ENCODE data around the gene CFAP77.

DNA sequence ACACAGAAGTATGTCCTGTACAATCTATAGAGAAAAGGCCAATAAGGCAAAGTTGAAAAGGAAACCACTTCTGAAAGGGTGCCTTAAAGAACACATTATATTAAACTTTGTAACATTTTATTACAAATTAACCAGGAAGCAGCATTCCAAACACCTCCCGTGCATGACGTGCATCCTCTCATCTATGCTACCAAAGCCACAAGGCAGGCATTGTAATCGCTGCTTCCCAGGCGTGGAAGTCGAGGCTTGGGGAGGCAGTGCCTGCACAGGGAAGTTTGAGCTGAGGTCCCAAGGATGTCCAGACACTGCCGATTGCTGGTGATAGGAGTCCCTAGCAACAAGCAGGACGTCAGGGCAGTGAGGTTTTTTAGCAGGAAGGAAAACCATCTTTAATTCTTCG lies 128.1 kb downstream of the CFAP77 start:
- TF ChIP-seq POLR2A (IDR thresholded peaks at IDR 0.05) = no peak
- TF ChIP-seq, protein P1, sequence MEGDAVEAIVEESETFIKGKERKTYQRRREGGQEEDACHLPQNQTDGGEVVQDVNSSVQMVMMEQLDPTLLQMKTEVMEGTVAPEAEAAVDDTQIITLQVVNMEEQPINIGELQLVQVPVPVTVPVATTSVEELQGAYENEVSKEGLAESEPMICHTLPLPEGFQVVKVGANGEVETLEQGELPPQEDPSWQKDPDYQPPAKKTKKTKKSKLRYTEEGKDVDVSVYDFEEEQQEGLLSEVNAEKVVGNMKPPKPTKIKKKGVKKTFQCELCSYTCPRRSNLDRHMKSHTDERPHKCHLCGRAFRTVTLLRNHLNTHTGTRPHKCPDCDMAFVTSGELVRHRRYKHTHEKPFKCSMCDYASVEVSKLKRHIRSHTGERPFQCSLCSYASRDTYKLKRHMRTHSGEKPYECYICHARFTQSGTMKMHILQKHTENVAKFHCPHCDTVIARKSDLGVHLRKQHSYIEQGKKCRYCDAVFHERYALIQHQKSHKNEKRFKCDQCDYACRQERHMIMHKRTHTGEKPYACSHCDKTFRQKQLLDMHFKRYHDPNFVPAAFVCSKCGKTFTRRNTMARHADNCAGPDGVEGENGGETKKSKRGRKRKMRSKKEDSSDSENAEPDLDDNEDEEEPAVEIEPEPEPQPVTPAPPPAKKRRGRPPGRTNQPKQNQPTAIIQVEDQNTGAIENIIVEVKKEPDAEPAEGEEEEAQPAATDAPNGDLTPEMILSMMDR (IDR thresholded peaks at IDR 0.05) = no peak
- TF ChIP-seq EP300 (IDR thresholded peaks at IDR 0.05) = no peak
